HG02678 (cell line): ENCODE results near the gene CLDN3.
"Not testable (repeated sequence)": the region's sequence is repeated elsewhere in the genome, so short reads cannot be mapped to it uniquely, and the experiment has no call there.

Source experiments
- ATAC-seq: cut with Tn5 transposase; IDR thresholded peaks from one replicate; pipeline ENCODE4 v1.9.1; 2021; ENCODE audit warnings: mild to moderate bottlenecking, moderate library complexity; ENCODE audit not compliant: unreplicated experiment

CLDN3 gene

GRCh38 chr7:73738220-73738611 is 31.9 kb downstream of the CLDN3 start:
- ATAC-seq, result no peak

GRCh38 chr7:73737491-73738219 is 32.4 kb downstream of the CLDN3 start:
- no peak for ATAC-seq

GRCh38 chr7:73736885-73737284 is 33.2 kb downstream of the CLDN3 start:
- no peak for ATAC-seq

GRCh38 chr7:73735528-73735905 is 34.6 kb downstream of the CLDN3 start:
- no peak for ATAC-seq

GRCh38 chr7:73734619-73735527 is 35.2 kb downstream of the CLDN3 start:
- peak; percentile 42 for ATAC-seq

- no peak for ATAC-seq
Observed at GRCh38 chr7:73732397-73732796, 37.7 kb downstream of the CLDN3 start.

GRCh38 chr7:73730485-73730884 is 39.6 kb downstream of the CLDN3 start:
- no peak for ATAC-seq

- no peak for ATAC-seq
Observed at GRCh38 chr7:73728551-73728950, 41.5 kb downstream of the CLDN3 start.

- ATAC-seq, result no peak
Observed at GRCh38 chr7:73727952-73728351, 42.1 kb downstream of the CLDN3 start.

GRCh38 chr7:73726083-73726466 is 44.0 kb downstream of the CLDN3 start:
- no peak for ATAC-seq

- ATAC-seq, result no peak
Observed at GRCh38 chr7:73723813-73724212, 46.3 kb downstream of the CLDN3 start.

GRCh38 chr7:73722785-73723184 is 47.3 kb downstream of the CLDN3 start:
- ATAC-seq, result no peak

GRCh38 chr7:73722182-73722581 is 47.9 kb downstream of the CLDN3 start:
- not testable (repeated sequence) for ATAC-seq

- ATAC-seq, result no peak
Observed at GRCh38 chr7:73721377-73721817, 48.7 kb downstream of the CLDN3 start.

GRCh38 chr7:73720443-73720842 is 49.6 kb downstream of the CLDN3 start:
- ATAC-seq, result not testable (repeated sequence)

GRCh38 chr7:73719806-73720169 is 50.3 kb downstream of the CLDN3 start:
- peak; percentile 14 for ATAC-seq
